ENCODE results near the gene TUBGCP5.

GRCh38 chr15:23074684-23075083 lies 35.3 kb upstream of the TUBGCP5 start:
- TF ChIP-seq CTCF (IDR thresholded peaks at IDR 0.05): no peak
- no peak for TF ChIP-seq EP300 (IDR thresholded peaks at IDR 0.05)
